GM12878 (cell line): ENCODE measurements around the gene PROB1. TPM values are rescaled to one million over a fixed set of nuclear protein-coding genes. Genes with fewer than 3 reads are reported as not detected.

Source experiments
- ATAC-seq: fragments of 200-7000 bp; cut with Tn5 transposase; 3 replicates; pipeline ENCODE4 v1.9.1; 2020; ENCODE audit warnings: mild to moderate bottlenecking, moderate library complexity
- BruUV-seq: library from RNA; stranded (reverse); fragments of 400-500 nt; replicated peaks from 2 replicates; lab custom pipeline; 2021; lab: Mats Ljungman, UMichigan
- CTCF ChIA-PET: fragments of 300-600 bp; sonication (Branson Sonifier 250); formaldehyde crosslinking; extraction: SDS; loops from one replicate; lab custom pipeline; 2021; ENCODE audit warnings: inconsistent platforms; lab: Yijun Ruan, JAX
- POLR2A ChIA-PET: fragments of 350-600 bp; formaldehyde crosslinking; extraction: SDS; loops from one replicate; lab custom pipeline; 2021; ENCODE audit warnings: inconsistent platforms; lab: Charles Lee
- RAD21 ChIA-PET: fragments of 300-600 bp; sonication (Branson Sonifier 250); formaldehyde crosslinking; loops from one replicate; lab custom pipeline; 2023; ENCODE audit warnings: antibody characterized with exemption; ENCODE audit not compliant: unreplicated experiment; lab: Charles Lee
- SMC1A ChIA-PET: fragments of 300-600 bp; sonication (Branson Sonifier 250); formaldehyde crosslinking; loops from one replicate; lab custom pipeline; 2023; ENCODE audit not compliant: unreplicated experiment, uncharacterized antibody; lab: Charles Lee
- DNase-seq: peaks from one replicate; pipeline ENCODE4 v3.0.0-alpha.2; 2011; ENCODE audit warnings: low read depth, low spot score
- FAIRE-seq: peaks from 3 replicates; lab custom pipeline; 2011; peaks lifted over from hg19 to GRCh38; lab: Jason Lieb, UNC
- H2AFZ ChIP-seq: 2 replicates; pipeline ENCODE4 v1.6.0; 2011; ENCODE audit warnings: low read depth, low read length, control low read depth; ENCODE audit not compliant: control insufficient read depth
- H3K27ac ChIP-seq: 2 replicates; pipeline ENCODE4 v1.5.1; 2011; ENCODE audit warnings: control low read depth; ENCODE audit not compliant: control insufficient read depth, insufficient read depth
- H3K27me3 ChIP-seq, 2 experiments: replicated peaks in 1 of 2; 2 replicates each; pipeline versions ENCODE4 v1.6.0 to v1.6.1; 2011; ENCODE audit warnings: low read length in 1 of 2; ENCODE audit not compliant: control insufficient read depth in 2 of 2, insufficient read depth in 2 of 2
- H3K36me3 ChIP-seq, 2 experiments: 2 replicates each; pipeline ENCODE4 v1.5.1; 2011; ENCODE audit warnings: low read length in 1 of 2; ENCODE audit not compliant: control insufficient read depth in 2 of 2, insufficient read depth in 2 of 2
- H3K4me1 ChIP-seq: 2 replicates; pipeline ENCODE4 v1.6.1; 2011; ENCODE audit warnings: mild to moderate bottlenecking, low read length, moderate library complexity, mixed read lengths; ENCODE audit not compliant: control insufficient read depth, insufficient read depth
- H3K4me2 ChIP-seq: 2 replicates; pipeline ENCODE4 v1.6.0; 2011; ENCODE audit warnings: control low read depth; ENCODE audit not compliant: control insufficient read depth, insufficient read depth
- H3K4me3 ChIP-seq: fragments of 200-600 bp; sonication (generic); 2 replicates; pipeline ENCODE4 v1.5.1; 2016
- H3K79me2 ChIP-seq: 2 replicates; pipeline ENCODE4 v1.6.0; 2011; ENCODE audit warnings: low read length; ENCODE audit not compliant: control insufficient read depth, insufficient read depth
- H3K9ac ChIP-seq: 2 replicates; pipeline ENCODE4 v1.8.0; 2011; ENCODE audit warnings: low read length, control low read depth, mixed read lengths; ENCODE audit not compliant: control insufficient read depth, insufficient read depth
- H3K9me3 ChIP-seq: replicated peaks from 3 replicates; pipeline ENCODE4 v1.5.1; 2011; ENCODE audit warnings: mild to moderate bottlenecking, low read length; ENCODE audit not compliant: control insufficient read depth, insufficient read depth
- H4K20me1 ChIP-seq: 2 replicates; pipeline ENCODE4 v1.6.0; 2011; ENCODE audit not compliant: control insufficient read depth, insufficient read depth
- BHLHE40 ChIP-seq, 2 experiments: fragments of 450-650 bp in 1 of 2; IDR thresholded peaks; 2 replicates each; pipeline ENCODE4 v1.6.1; 2011 to 2017; ENCODE audit warnings: low read depth in 2 of 2, borderline replicate concordance in 1 of 2, improper control_type of control experiment in 1 of 2, low read length in 1 of 2, mild to moderate bottlenecking in 1 of 2
- MYB ChIP-seq: fragments of 150-350 bp; IDR thresholded peaks from 2 replicates; pipeline ENCODE4 v1.6.1; 2014; ENCODE audit warnings: mild to moderate bottlenecking, low read depth, low read length, borderline replicate concordance
- POLR2A ChIP-seq: IDR thresholded peaks from 2 replicates; pipeline ENCODE4 v1.6.1; 2011; ENCODE audit warnings: low read depth, mild to moderate bottlenecking, low read length
- RAD51 ChIP-seq: fragments of 450-650 bp; IDR thresholded peaks from 2 replicates; pipeline ENCODE4 v1.6.1; 2016; ENCODE audit warnings: moderate library complexity, mild to moderate bottlenecking, inconsistent platforms
- ZNF274 ChIP-seq: IDR thresholded peaks from one replicate; pipeline ENCODE4 v1.8.0; 2011; ENCODE audit not compliant: insufficient read length, insufficient read depth
- WGBS: methylation state at CpG from one replicate; pipeline ENCODE4 v1.1.6; 2016; ENCODE audit warnings: low lambda C conversion rate; ENCODE audit not compliant: insufficient replicate concordance, insufficient coverage; ENCODE audit errors: missing lambda C conversion rate; 5-methylcytosine and 5-hydroxymethylcytosine counted together
- in situ Hi-C: fragments of 300-500 bp; cut with MboI; formaldehyde crosslinking; loops from 9 replicates; pipeline ENCODE4 v1.14.3; 2018; ENCODE audit warnings: mixed read lengths
- intact Hi-C: fragments of 100-400 bp; cut with micrococcal nuclease; formaldehyde crosslinking; loops from one replicate; pipeline ENCODE4 v1.14.2; 2022; ENCODE audit not compliant: unreplicated experiment
- polyA plus RNA-seq, 11 experiments: library from polyadenylated mRNA; depleted of rRNA in 4 of 11; unstranded in 6 of 11; stranded (reverse) in 5 of 11; fragments of >200 nt; fragmentation: Nextera tagmentation in 4 of 11; fragmentation: Illumina TruSeq in 1 of 11; extraction: Ambion mirVana in 4 of 11; extraction: Trizol in 1 of 11; gene quantifications; 1 replicate in 1 of 11; 2 replicates in 10 of 11; pipeline versions ENCODE4 v1.2.1 to v1.2.3, GENCODE V29; 2011 to 2016; ENCODE audit warnings: inconsistent platforms in 2 of 11, missing spikeins in 2 of 11, low read depth in 1 of 11
- total RNA-seq, 4 experiments: library from RNA; depleted of rRNA in 3 of 4; stranded (reverse); fragments of >200 nt in 3 of 4; fragmentation: Illumina TruSeq in 1 of 4; extraction: Trizol in 1 of 4; gene quantifications; 2 replicates each; pipeline versions ENCODE4 v1.2.1 to v1.2.3, GENCODE V29; 2013 to 2021
- TF ChIP-seq, protein P1 (sequence below): fragments of 450-650 bp; IDR thresholded peaks from 2 replicates; pipeline ENCODE4 v1.6.1; 2017; ENCODE audit warnings: low read depth, mild to moderate bottlenecking, moderate library complexity
- TF ChIP-seq, protein P2 (sequence below): fragments of 450-650 bp; IDR thresholded peaks from 2 replicates; pipeline ENCODE4 v1.6.1; 2017; ENCODE audit warnings: antibody characterized with exemption, mild to moderate bottlenecking, moderate library complexity

PROB1 gene
- total and polyA plus RNA-seq, 10 of the 15 experiments (the other 5 are each of a cell fraction or from before 2014, with no cell fraction given): 0.14 to 8.1 (median 2.9) TPM

DNA sequence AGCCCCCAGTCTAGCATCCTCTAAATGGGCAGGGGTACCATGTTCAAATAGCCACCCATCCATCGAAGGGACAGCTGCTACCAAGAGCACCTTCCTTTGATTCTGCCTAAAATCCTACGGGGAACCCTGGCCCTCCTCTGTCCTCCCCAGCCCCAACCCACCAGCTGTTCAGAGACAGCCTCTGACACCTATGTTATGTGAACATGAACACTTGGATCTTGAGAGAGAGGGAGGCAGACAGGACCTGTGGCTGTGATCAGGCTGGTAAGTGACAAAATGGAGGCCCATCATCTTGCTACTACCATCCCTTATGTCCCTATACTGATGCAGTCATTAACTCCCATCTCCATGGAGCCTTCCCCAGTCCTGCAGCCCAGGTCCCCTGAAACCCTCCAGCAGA, 20.0 kb downstream of the PROB1 start:
- ATAC-seq: peak; percentile 23; the same call in 2 of the 3 replicates
- Histone ChIP-seq H4K20me1 (no peaks in the 10 kb centered on the region), H3K27me3 (no peaks in the 10 kb centered on the region), H3K4me2 (no peak overlapping the region), H3K4me1 (no peaks in the 10 kb centered on the region), H2AFZ (no peak overlapping the region), H3K4me3 (no peak overlapping the region), H3K9me3 (no peaks in the 10 kb centered on the region), H3K27ac (no peak overlapping the region), H3K36me3 (peaks cover 0 to 5% of the 10 kb centered on the region in 2 experiments; a peak in 1 of 4 replicates), H3K79me2 (no peaks in the 10 kb centered on the region), H3K9ac (no peak overlapping the region)
- ChIA-PET RAD21 (no interaction called here), POLR2A (interaction anchor here (1.1 kb wide), 1 partner anchor 50 kb away, joined by 3 read pairs; no protein-coding TSS in a partner anchor), SMC1A (interaction anchor here (0.6 kb wide), 1 partner anchor 138 kb away, joined by 3 read pairs; no protein-coding TSS in a partner anchor), CTCF (interaction anchor here (1.2 to 1.7 kb wide), 2 partner anchors 11 to 124 kb away, joined by 3 to 4 read pairs; no protein-coding TSS in a partner anchor)
- BruUV-seq: no TSS peak
- FAIRE-seq: no peak
- 88% methylated on average over 2 of the region's 2 CpGs for WGBS
- 0 out of 2 replicates have a peak, but pooled peaks have one; percentile 43 for TF ChIP-seq POLR2A
- no peak for TF ChIP-seq BHLHE40 (IDR thresholded peaks at IDR 0.05; ENCODE audit: borderline replicate concordance in 1 of 2, low read depth in 2 of 2, low read length in 1 of 2)
- no peak for DNase-seq
- in situ Hi-C loops: no loop called here
- intact Hi-C loops: no loop called here

DNA sequence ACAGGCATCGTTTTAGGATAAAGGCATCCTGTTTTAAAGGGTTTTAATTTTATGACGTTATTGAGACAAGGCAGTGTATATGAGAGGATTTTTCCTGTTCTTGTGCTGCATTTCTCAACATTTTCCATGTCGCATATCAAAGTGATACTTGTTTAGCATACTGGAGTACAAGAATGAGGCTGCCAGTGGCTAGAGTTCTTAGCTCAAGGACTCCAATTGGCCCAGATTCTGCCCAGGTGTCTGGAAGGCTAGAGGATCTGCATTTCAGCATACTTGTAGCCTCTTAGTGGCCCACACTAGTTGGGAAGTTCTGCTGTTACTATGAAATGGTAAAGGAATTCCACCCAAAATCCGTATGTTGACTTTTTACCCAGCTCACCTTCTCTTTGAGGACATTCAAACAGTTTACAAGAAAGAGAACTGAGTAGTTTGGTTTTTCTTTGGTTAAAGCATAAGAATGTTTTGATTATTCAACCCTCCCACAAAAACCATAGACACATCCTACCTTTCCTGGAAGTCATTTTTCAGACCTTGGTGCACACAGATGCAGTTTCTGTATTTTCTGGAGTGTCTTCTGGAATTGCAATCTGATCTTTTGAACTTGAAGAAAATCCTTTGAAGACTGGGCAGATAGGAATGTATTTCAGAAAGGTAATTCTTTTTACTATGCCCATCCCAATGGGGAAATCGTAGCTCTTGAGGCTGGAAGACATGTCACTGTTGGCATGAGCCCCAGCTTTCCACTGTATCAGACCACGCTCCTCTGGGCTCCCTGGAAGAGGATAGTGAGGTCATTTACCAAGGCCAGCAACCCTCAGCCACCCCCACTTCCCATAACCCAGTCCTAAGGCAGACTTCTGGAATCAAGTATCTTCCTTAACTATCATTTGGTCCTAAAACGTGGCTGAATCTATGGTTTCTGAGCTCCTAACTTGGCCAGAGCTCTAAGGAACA, 23.1 kb downstream of the PROB1 start:
- FAIRE-seq (no peak), ATAC-seq (no peak)
- CTCF ChIA-PET: interaction anchor here (1.3 to 1.8 kb wide), 2 partner anchors 17 to 121 kb away, joined by 4 read pairs; no protein-coding TSS in a partner anchor
- TF ChIP-seq, protein P1, sequence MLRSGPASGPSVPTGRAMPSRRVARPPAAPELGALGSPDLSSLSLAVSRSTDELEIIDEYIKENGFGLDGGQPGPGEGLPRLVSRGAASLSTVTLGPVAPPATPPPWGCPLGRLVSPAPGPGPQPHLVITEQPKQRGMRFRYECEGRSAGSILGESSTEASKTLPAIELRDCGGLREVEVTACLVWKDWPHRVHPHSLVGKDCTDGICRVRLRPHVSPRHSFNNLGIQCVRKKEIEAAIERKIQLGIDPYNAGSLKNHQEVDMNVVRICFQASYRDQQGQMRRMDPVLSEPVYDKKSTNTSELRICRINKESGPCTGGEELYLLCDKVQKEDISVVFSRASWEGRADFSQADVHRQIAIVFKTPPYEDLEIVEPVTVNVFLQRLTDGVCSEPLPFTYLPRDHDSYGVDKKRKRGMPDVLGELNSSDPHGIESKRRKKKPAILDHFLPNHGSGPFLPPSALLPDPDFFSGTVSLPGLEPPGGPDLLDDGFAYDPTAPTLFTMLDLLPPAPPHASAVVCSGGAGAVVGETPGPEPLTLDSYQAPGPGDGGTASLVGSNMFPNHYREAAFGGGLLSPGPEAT: no peak
- no peak for TF ChIP-seq MYB
- no peak for TF ChIP-seq ZNF274
- TF ChIP-seq, protein P2, sequence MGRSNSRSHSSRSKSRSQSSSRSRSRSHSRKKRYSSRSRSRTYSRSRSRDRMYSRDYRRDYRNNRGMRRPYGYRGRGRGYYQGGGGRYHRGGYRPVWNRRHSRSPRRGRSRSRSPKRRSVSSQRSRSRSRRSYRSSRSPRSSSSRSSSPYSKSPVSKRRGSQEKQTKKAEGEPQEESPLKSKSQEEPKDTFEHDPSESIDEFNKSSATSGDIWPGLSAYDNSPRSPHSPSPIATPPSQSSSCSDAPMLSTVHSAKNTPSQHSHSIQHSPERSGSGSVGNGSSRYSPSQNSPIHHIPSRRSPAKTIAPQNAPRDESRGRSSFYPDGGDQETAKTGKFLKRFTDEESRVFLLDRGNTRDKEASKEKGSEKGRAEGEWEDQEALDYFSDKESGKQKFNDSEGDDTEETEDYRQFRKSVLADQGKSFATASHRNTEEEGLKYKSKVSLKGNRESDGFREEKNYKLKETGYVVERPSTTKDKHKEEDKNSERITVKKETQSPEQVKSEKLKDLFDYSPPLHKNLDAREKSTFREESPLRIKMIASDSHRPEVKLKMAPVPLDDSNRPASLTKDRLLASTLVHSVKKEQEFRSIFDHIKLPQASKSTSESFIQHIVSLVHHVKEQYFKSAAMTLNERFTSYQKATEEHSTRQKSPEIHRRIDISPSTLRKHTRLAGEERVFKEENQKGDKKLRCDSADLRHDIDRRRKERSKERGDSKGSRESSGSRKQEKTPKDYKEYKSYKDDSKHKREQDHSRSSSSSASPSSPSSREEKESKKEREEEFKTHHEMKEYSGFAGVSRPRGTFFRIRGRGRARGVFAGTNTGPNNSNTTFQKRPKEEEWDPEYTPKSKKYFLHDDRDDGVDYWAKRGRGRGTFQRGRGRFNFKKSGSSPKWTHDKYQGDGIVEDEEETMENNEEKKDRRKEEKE: no peak
- no peak for TF ChIP-seq RAD51

More for the DNA sequence above, 23.1 kb downstream of the PROB1 start:
- in situ Hi-C loops: no loop called here
- Histone ChIP-seq H3K36me3 (peaks cover 0 to 13% of the 10 kb centered on the region in 2 experiments; a peak in 1 of 4 replicates), H3K9me3 (no peaks in the 10 kb centered on the region), H4K20me1 (no peaks in the 10 kb centered on the region), H3K4me2 (no peak overlapping the region), H3K9ac (no peak overlapping the region), H3K27me3 (no peaks in the 10 kb centered on the region), H2AFZ (no peak overlapping the region), H3K4me3 (no peak overlapping the region), H3K27ac (no peak overlapping the region), H3K79me2 (no peaks in the 10 kb centered on the region), H3K4me1 (no peaks in the 10 kb centered on the region)
- ChIA-PET POLR2A (interaction anchor here (0.7 kb wide), 2 partner anchors 9 to 26 kb away, joined by 3 to 4 read pairs; no protein-coding TSS in a partner anchor), SMC1A (interaction anchor here (0.6 to 1.5 kb wide), 2 partner anchors 17 to 23 kb away, joined by 3 read pairs; no protein-coding TSS in a partner anchor), RAD21 (interaction anchor here (0.6 kb wide), 1 partner anchor 121 kb away, joined by 3 read pairs; no protein-coding TSS in a partner anchor)
- 70% methylated on average over 7 of the region's 7 CpGs for WGBS
- no TSS peak for BruUV-seq
- intact Hi-C loops: no loop called here
- DNase-seq: no peak
